HG02642 (cell line): ENCODE data around the gene C1QTNF3.
"Not testable (repeated sequence)": the region's sequence is repeated elsewhere in the genome, so short reads cannot be mapped to it uniquely, and the experiment has no call there.

Experiments used
- ATAC-seq: cut with Tn5 transposase; IDR thresholded peaks from one replicate; pipeline ENCODE4 v1.9.1; 2021; ENCODE audit warnings: mild to moderate bottlenecking; ENCODE audit not compliant: unreplicated experiment, poor library complexity

Gene C1QTNF3

GRCh38 chr5:34053133-34053532 lies 10.1 kb upstream of the C1QTNF3 start:
- ATAC-seq: no peak

GRCh38 chr5:34051374-34051980 lies 8.5 kb upstream of the C1QTNF3 start:
- ATAC-seq: no peak

DNA sequence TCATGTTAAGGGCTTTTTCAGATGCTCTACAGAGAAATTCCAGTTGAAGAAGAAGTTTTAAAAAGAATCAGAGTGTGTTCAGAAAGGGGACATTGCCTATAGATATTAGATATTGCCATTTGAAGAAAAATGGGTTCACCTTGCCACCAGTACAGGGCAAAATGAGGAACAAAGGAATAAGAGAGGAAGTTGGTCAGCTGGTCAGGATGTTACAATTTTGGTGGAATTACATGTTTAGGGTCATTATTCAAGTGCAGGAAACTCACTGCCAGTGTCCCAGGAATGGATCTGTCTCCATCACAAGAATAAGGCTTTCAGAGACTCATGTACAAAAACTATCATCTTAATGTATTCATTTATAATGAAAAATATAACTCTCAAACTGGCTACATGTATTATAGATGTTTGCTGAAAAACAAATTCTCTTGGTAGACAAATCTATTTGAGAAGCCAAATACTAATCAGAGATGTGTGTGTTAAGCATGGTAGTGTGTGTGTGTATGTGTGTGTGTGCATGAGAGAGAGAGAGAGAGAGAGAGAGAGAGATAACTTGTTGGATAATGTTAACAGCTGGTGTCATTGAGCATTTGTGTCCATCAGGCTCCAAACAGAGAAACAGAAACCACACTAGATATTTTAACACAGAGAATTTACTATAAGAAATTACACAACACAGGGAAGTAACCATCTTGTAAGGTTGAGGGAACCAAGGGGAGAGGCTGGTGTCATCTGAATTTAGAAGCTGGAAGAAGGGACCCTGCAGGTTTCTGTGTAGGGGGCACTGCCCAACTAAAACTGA lies 5.0 kb upstream of the C1QTNF3 start:
- ATAC-seq: no peak

DNA sequence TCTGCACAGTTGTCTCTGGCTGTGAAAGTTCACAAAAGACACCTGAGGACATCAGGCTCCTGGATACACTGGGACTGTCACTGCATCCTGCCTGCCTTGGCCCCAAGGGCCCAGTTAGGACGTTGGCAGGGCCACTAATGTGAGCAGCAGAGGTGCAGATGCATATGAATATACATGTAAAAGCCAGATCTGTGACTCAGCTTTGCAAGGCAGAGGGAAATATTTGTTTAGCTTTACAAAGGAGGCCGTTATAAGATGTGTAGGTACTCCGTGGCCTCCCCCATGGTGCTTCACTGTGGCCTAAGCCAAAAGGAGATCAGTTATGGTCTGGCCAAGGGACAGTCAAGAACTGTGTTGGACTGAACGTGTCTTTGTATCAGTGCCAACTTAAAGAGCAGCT lies 4.1 kb upstream of the C1QTNF3 start:
- no peak for ATAC-seq

DNA sequence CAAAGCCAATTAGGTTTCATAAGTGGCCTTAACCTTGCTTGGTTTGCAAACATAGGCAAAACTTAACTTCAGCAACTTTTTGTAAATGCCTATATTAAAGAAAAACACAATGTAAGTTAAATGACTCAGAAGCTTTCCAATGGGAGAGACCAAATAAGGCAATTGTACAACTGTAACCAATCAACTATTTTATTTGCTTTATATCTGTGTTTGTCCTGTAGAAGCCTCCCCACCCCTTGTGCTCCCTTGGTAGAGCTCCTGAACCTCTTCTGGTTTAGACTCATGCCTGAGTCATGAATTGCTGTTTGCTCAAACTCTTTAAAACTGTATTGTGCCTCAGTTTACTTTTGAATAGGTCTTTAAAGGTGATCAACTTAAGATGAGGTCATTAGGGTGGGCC lies 3.0 kb upstream of the C1QTNF3 start:
- ATAC-seq: no peak

DNA sequence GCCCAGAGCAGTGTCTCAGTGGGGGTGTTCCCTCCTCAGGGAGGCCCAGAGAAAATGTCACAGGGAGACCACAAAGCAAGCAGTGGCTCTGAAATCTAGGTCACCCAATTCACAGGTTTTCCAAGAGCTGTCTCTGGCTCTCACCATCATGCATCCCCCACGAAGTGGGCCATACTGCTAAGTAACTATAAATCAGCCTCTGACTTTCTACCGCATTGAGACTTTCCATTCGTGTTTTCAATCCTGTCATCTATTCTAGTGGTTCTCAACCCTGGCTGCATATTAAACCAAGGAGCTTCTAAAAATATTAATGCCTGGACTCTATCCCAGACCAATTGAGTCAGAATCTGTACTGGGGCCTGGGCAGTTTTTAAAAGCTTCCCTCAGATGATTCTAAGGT lies 2.0 kb upstream of the C1QTNF3 start:
- ATAC-seq: no peak

GRCh38 chr5:34042321-34042720 lies 692 bp downstream of the C1QTNF3 start:
- ATAC-seq: no peak

GRCh38 chr5:34041247-34041972 lies 1.6 kb downstream of the C1QTNF3 start:
- ATAC-seq: peak; percentile 56

- no peak for ATAC-seq
Measured at GRCh38 chr5:34040472-34040871, 2.5 kb downstream of the C1QTNF3 start.

DNA sequence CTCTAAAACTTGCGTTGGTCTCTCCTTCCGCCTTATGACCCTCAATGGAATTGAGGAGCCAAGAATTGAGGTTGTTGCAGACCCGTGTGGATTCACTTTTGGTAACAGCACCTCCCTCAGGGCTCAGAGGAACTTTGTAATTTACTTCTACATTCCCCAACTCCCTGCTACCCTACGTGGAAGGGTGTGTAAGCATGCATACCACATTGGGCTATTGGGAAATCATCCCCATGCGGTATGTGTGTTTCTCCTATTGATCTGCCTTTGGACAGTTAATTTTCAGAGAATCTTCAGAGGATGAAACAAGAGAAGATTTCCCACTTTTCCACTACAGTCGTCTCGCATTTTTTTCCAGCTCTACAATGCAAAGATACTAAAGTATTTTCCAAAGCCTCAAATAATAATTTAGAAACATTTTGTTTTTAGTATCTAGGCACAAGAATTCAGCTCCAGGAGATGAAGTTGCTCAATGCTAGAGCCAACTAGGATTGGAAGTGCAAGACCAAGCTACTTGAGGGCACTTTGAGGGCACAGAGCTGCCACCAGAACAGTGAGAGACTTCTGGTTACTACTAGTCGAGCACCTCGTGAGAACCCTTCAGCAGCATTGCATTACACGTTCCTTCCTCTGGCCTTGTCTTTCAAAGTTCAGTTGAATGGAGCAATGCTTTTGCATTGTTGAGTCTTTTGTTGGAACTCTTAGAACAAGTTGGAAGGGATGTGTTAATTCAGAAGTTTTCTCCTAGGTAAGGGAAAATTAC lies 3.4 kb downstream of the C1QTNF3 start:
- no peak for ATAC-seq

GRCh38 chr5:34038838-34039237 lies 4.2 kb downstream of the C1QTNF3 start:
- no peak for ATAC-seq

GRCh38 chr5:34038390-34038789 lies 4.6 kb downstream of the C1QTNF3 start:
- ATAC-seq: no peak

- no peak for ATAC-seq
Measured at GRCh38 chr5:34037726-34038125, 5.3 kb downstream of the C1QTNF3 start.

DNA sequence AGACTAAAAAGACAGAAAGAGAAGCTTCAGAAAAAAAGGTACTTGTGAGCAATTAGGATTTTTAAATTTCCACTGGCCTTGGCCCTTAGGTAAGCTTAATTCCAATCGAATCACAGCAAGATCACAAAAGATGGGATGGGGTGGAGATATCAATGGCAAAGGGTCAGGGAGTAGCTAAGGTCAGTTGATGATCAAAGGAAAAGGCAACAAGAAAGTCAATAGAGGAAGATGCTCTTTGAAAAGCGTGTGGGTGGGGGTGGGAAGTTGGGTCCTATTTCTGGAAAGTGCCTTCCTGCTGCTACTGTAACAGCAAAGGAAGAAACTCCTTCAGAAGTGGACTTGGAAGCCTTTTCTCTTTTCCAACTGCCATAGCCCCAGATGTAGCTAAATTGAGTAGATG lies 7.3 kb downstream of the C1QTNF3 start:
- ATAC-seq: no peak

GRCh38 chr5:34034534-34035327 lies 8.3 kb downstream of the C1QTNF3 start:
- no peak for ATAC-seq

DNA sequence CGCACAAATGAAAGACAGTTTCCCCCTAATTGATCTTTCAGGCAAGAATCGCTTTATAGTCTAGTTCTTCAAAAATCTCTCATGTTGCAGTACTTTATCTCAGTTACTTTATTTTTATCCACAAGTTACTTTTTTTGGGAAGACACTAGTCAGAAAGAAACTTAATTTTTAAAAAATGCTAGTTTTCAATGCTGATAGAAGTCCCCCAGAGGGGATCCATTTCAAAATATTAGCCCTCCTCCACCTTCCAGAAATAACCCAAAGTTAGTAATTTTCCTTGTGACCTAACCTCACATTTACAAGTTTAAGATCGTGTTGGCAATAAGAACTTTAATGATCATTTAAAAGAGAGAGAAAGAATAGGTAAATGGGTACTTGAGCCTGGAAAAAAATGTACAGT lies 11.0 kb downstream of the C1QTNF3 start:
- ATAC-seq: no peak

DNA sequence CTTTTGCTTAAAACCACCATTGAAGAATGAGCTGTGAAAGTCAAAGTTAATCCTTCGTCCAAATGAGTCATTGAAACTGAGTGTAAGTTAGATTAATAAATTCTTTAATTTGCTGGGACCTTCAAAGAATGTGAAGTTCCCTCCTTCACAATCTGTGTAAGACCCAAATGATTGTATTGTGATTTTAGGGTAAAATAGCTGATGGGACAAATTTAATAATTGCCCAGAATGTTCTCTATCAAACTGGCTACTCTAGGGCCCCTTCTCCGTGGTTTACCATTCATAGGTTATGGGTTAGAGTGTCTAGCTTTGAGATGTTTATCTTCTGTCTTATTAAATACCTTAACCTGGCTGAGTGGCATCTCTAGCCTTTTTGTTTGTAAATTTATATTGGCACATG lies 11.9 kb downstream of the C1QTNF3 start:
- ATAC-seq: no peak

- ATAC-seq: not testable (repeated sequence)
Measured at GRCh38 chr5:34030585-34030984, 12.4 kb downstream of the C1QTNF3 start.

DNA sequence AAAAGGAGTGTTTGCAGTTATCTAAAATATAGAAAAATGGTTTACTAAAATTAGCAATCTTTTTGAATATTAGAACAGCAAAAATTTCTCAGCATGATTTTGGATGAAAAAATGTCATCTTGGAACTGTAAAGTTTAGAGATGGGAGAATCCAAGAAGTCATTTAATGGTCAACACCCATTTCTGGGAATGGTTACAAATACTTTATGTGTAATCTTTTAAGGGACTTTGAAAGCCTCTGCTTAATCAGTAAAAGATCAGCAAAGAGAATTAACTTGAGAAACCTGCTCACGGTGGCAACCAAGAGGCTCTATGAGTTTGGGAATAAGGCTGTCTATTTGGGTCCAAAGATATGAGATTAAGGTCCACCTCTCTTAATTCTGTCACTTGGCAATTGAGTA lies 13.0 kb downstream of the C1QTNF3 start:
- ATAC-seq: no peak

- ATAC-seq: no peak
Measured at GRCh38 chr5:34028349-34028748, 14.7 kb downstream of the C1QTNF3 start.
